K562 (cell line): ENCODE results near the gene GSTM2. TPM values are rescaled to one million over a fixed set of nuclear protein-coding genes. Genes with fewer than 3 reads are reported as not detected.
A peak's percentile ranks its signal among the peaks of the same experiment; 100 is the strongest.

Source experiments
- ADNP ChIP-seq: fragments of 200-800 bp; sonication (Bioruptor generic); IDR thresholded peaks from 2 replicates; pipeline ENCODE4 v1.6.1; 2016; ENCODE audit warnings: missing genetic modification characterization, missing compliant biosample characterization
- ARNT ChIP-seq, 2 experiments: fragments of 450-650 bp; IDR thresholded peaks; 2 replicates each; pipeline ENCODE4 v1.6.1; 2016; ENCODE audit warnings: mild to moderate bottlenecking in 1 of 2
- CC2D1A ChIP-seq: fragments of 450-650 bp; IDR thresholded peaks from 2 replicates; pipeline ENCODE4 v1.6.1; 2017; ENCODE audit warnings: mild to moderate bottlenecking
- ETS2 ChIP-seq: IDR thresholded peaks from 2 replicates; pipeline ENCODE4 v1.6.1; 2016; ENCODE audit warnings: borderline replicate concordance, missing genetic modification characterization, mild to moderate bottlenecking, moderate library complexity, missing compliant biosample characterization; ENCODE audit not compliant: poor library complexity, severe bottlenecking
- HDAC2 ChIP-seq: fragments of 450-650 bp; IDR thresholded peaks from 2 replicates; pipeline ENCODE4 v1.6.1; 2016; ENCODE audit warnings: mild to moderate bottlenecking
- HIVEP1 ChIP-seq: fragments of 250-450 bp; sonication (Bioruptor Pico); IDR thresholded peaks from 2 replicates; pipeline ENCODE4 v1.4.0; 2020; ENCODE audit warnings: mild to moderate bottlenecking
- JUN ChIP-seq, 2 experiments: sonication (generic) in 1 of 2; formaldehyde crosslinking in 1 of 2; IDR thresholded peaks; 2 replicates each; pipeline versions ENCODE4 v1.6.1 to v1.8.0; 2012 to 2022; ENCODE audit warnings: borderline replicate concordance in 2 of 2, mild to moderate bottlenecking in 2 of 2, improper control_type of control experiment in 1 of 2, low read depth in 1 of 2, low read length in 1 of 2, missing genetic modification reagents in 1 of 2
- MAZ ChIP-seq, 2 experiments: fragments of 450-650 bp in 1 of 2; sonication (generic) in 1 of 2; formaldehyde crosslinking; IDR thresholded peaks in 1 of 2; conservative IDR thresholded peaks in 1 of 2; 2 replicates each; pipeline versions ENCODE4 v1.4.0 to v1.5.0; 2020; ENCODE audit warnings: mild to moderate bottlenecking in 1 of 2, missing genetic modification reagents in 1 of 2
- NBN ChIP-seq: fragments of 450-650 bp; IDR thresholded peaks from 2 replicates; pipeline ENCODE4 v1.6.1; 2016; ENCODE audit warnings: low read depth, mild to moderate bottlenecking
- RBM14 ChIP-seq: fragments of 200-400 bp; formaldehyde crosslinking; IDR thresholded peaks from 2 replicates; pipeline ENCODE4 v1.6.1; 2018; ENCODE audit warnings: low read depth, mild to moderate bottlenecking, low read length, moderate library complexity, borderline replicate concordance; ENCODE audit not compliant: insufficient read depth
- RFX1 ChIP-seq: fragments of 450-650 bp; IDR thresholded peaks from 2 replicates; pipeline ENCODE4 v1.6.1; 2016; ENCODE audit warnings: mild to moderate bottlenecking, moderate library complexity
- SMAD3 ChIP-seq: fragments of 450-650 bp; formaldehyde crosslinking; conservative IDR thresholded peaks from 2 replicates; pipeline ENCODE4 v1.4.0; 2020; ENCODE audit warnings: mild to moderate bottlenecking
- SMAD4 ChIP-seq: fragments of 250-450 bp; sonication (Bioruptor Pico); conservative IDR thresholded peaks from 2 replicates; pipeline ENCODE4 v1.8.0; 2021; ENCODE audit warnings: inconsistent platforms, mild to moderate bottlenecking, moderate library complexity
- THAP12 ChIP-seq: fragments of 250-450 bp; sonication (Bioruptor Pico); IDR thresholded peaks from 2 replicates; pipeline ENCODE4 v1.9.0; 2021; ENCODE audit warnings: mild to moderate bottlenecking, inconsistent platforms
- XRCC3 ChIP-seq: fragments of 450-650 bp; IDR thresholded peaks from 2 replicates; pipeline ENCODE4 v1.6.1; 2017; ENCODE audit warnings: mild to moderate bottlenecking, moderate library complexity
- XRCC4 ChIP-seq: IDR thresholded peaks from one replicate; pipeline ENCODE4 v1.6.1; 2011; ENCODE audit not compliant: insufficient read depth, insufficient read length; ENCODE audit errors: extremely low read depth
- ZKSCAN8 ChIP-seq: fragments of 200-800 bp; sonication (Bioruptor generic); IDR thresholded peaks from 2 replicates; pipeline ENCODE4 v1.6.1; 2016; ENCODE audit warnings: missing genetic modification characterization, missing compliant biosample characterization
- ZNF280A ChIP-seq: fragments of 450-650 bp; IDR thresholded peaks from 2 replicates; pipeline ENCODE4 v1.6.1; 2018; ENCODE audit warnings: mild to moderate bottlenecking, low read depth; ENCODE audit not compliant: partially characterized antibody
- ZNF316 ChIP-seq: fragments of 450-650 bp; IDR thresholded peaks from 2 replicates; pipeline ENCODE4 v1.6.1; 2016
- polyA plus RNA-seq, 8 experiments: library from polyadenylated mRNA; depleted of rRNA in 4 of 8; stranded (reverse) in 5 of 8; unstranded in 3 of 8; fragments of >200 nt; fragmentation: Nextera tagmentation in 2 of 8; fragmentation: Illumina TruSeq in 1 of 8; extraction: Ambion mirVana in 2 of 8; extraction: Trizol in 1 of 8; gene quantifications; 2 replicates each; pipeline versions ENCODE4 v1.2.1 to v1.2.3, GENCODE V29; 2011 to 2014; ENCODE audit warnings: inconsistent platforms in 1 of 8, missing spikeins in 1 of 8
- total RNA-seq, 7 experiments: library from RNA; depleted of rRNA in 6 of 7; stranded (reverse); fragments of >200 nt in 6 of 7; fragmentation: Illumina TruSeq in 2 of 7; extraction: Trizol in 2 of 7; gene quantifications; 2 replicates each; pipeline versions ENCODE4 v1.2.1 to v1.2.3, GENCODE V29; 2011 to 2021; ENCODE audit warnings: low replicate concordance in 1 of 7
- TF ChIP-seq, protein P1 (sequence below), 2 experiments: fragments of 450-650 bp; IDR thresholded peaks; 2 replicates each; pipeline ENCODE4 v1.6.1; 2016
- TF ChIP-seq, protein P2 (sequence below): fragments of 450-650 bp; IDR thresholded peaks from 2 replicates; pipeline ENCODE4 v1.6.1; 2014; ENCODE audit warnings: low read depth, mild to moderate bottlenecking, moderate library complexity, borderline replicate concordance

The GSTM2 gene
- total and polyA plus RNA-seq, 9 of the 15 experiments (the other 6 are each of a cell fraction or from before 2014, with no cell fraction given) = 1.6 to 15.1 (median 6.8) TPM

DNA sequence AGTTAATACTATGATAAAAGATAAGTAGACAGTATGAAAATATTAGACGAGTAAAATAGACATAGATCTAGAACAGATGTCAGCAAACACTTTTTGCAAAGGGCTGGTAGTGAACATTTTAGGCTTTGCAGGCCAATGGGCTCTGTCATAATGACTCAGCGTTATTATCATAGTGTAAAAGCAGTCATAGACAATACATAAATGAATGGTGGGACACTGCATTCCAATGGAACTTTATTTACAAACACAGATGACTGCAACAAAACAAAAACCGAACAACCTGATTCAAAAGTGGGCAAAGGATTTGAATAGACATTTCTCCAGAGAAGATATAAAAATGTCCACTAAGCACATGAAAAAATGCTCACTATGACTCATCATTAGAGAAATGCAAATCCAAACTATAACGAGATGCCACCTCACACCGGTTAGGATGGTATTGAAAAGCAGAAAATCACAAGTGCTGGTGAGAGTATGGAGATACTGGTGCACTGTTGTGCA lies 51.5 kb downstream of the GSTM2 start (continued):
- TF ChIP-seq SMAD4 (CRISPR knock-in tag) (peak; percentile 54; the same call in 1 of the 2 replicates), RBM14 (no peak), THAP12 (CRISPR knock-in tag) (no peak), ETS2 (no peak), MAZ (CRISPR knock-in tag; conservative IDR thresholded peaks at IDR 0.05 in 1 of 2, IDR thresholded peaks at IDR 0.05 in 1 of 2) (no peak), NBN (no peak), ARNT (IDR thresholded peaks at IDR 0.05) (no peak), HDAC2 (peak; percentile 76; the same call in 1 of the 2 replicates), SMAD3 (CRISPR knock-in tag) (peak; percentile 56; the same call in 1 of the 2 replicates), ZNF280A (no peak), ZNF316 (peak; percentile 100), CC2D1A (no peak), XRCC4 (no peak), JUN (IDR thresholded peaks at IDR 0.05; ENCODE audit: borderline replicate concordance, low read depth, low read length) (peak; percentile 44; the same call in 1 of the 2 replicates), JUN (CRISPR knock-in tag; IDR thresholded peaks at IDR 0.05; ENCODE audit: borderline replicate concordance) (no peak), ZKSCAN8 (no peak), RFX1 (0 out of 2 replicates have a peak, but pooled peaks have one; percentile 13), HIVEP1 (CRISPR knock-in tag) (no peak), ADNP (peak; percentile 61; the same call in 1 of the 2 replicates), XRCC3 (no peak)
- TF ChIP-seq, protein P1, sequence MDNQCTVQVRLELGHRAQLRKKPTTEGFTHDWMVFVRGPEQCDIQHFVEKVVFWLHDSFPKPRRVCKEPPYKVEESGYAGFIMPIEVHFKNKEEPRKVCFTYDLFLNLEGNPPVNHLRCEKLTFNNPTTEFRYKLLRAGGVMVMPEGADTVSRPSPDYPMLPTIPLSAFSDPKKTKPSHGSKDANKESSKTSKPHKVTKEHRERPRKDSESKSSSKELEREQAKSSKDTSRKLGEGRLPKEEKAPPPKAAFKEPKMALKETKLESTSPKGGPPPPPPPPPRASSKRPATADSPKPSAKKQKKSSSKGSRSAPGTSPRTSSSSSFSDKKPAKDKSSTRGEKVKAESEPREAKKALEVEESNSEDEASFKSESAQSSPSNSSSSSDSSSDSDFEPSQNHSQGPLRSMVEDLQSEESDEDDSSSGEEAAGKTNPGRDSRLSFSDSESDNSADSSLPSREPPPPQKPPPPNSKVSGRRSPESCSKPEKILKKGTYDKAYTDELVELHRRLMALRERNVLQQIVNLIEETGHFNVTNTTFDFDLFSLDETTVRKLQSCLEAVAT (IDR thresholded peaks at IDR 0.05) = no peak
- TF ChIP-seq, protein P2, sequence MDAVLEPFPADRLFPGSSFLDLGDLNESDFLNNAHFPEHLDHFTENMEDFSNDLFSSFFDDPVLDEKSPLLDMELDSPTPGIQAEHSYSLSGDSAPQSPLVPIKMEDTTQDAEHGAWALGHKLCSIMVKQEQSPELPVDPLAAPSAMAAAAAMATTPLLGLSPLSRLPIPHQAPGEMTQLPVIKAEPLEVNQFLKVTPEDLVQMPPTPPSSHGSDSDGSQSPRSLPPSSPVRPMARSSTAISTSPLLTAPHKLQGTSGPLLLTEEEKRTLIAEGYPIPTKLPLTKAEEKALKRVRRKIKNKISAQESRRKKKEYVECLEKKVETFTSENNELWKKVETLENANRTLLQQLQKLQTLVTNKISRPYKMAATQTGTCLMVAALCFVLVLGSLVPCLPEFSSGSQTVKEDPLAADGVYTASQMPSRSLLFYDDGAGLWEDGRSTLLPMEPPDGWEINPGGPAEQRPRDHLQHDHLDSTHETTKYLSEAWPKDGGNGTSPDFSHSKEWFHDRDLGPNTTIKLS = peak; percentile 46; the same call in 1 of the 2 replicates
